Measurements from ENCODE around the gene RUFY4. TPM values are rescaled to one million over a fixed set of nuclear protein-coding genes. Genes with fewer than 3 reads are reported as not detected.

Gene RUFY4
- total and polyA plus RNA-seq, 9 of the 15 experiments (the other 6 are each of a cell fraction or from before 2014, with no cell fraction given), result not detected

- no peak for TF ChIP-seq PURB (CRISPR knock-in tag; IDR thresholded peaks at IDR 0.05; ENCODE audit: low read depth)
- no peak for TF ChIP-seq YBX1 (IDR thresholded peaks at IDR 0.05)
- TF ChIP-seq ZNF12 (CRISPR knock-in tag; IDR thresholded peaks at IDR 0.05), result no peak
- no peak for TF ChIP-seq ELF4 (CRISPR knock-in tag; IDR thresholded peaks at IDR 0.05)
- TF ChIP-seq POLR2H (tag; IDR thresholded peaks at IDR 0.05; ENCODE audit: low read depth), result no peak
Measured at GRCh38 chr2:218046238-218046637, 22.8 kb upstream of the RUFY4 start (continued).

DNA sequence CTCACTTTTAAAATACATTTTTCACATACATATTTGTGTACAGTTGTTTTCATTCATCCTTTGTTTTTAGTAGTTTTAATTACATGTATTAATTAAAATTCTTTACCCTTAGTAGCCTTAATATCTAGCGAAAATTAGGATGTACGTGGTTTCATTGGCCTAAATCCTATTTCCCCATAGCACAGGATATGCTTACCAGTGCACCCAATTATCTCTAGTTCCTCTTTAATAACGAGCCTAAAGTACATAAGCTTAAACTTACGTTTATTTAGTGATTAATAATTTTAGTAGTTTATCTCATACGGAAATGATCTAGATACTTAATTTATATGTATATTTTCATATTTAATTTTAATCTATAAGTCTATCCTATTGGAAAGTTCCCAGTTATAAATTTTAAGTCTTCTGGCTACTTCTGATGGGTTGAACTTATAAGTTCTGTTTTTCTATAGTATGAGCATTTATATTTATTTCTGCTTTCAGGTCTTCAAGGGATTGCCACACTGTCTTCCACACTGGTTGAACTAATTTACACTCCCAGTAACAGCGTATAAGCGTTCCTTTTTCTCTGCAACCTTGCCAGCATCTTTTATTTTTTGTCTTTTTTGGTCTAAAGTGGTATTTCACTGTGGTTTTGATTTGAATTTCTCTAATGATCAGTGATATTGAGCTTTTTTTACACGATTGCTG, 21.4 kb upstream of the RUFY4 start:
- no TSS peak for BruUV-seq (replicated peaks)
- Histone ChIP-seq H3K4me2 (ENCODE audit: insufficient read depth, low read length) (no peak overlapping the region), H3K4me3 (no peak overlapping the region), H3K27ac (ENCODE audit: extremely low read depth, low read depth, low read length) (no peak overlapping the region), H3K4me1 (replicated peaks in 1 of 2; ENCODE audit: control insufficient read depth in 2 of 2, insufficient read depth in 2 of 2, low read length in 2 of 2) (no peaks in the 10 kb centered on the region), H3K9me3 (replicated peaks; ENCODE audit: control insufficient read depth, insufficient read depth, low read depth, low read length) (no peaks in the 10 kb centered on the region), H3K9ac (ENCODE audit: insufficient read depth in 1 of 2, low read depth in 2 of 2, low read length in 2 of 2) (no peak overlapping the region), H3K9me1 (ENCODE audit: control insufficient read depth, insufficient read depth, low read length) (no peaks in the 10 kb centered on the region), H4K20me1 (replicated peaks; ENCODE audit: control insufficient read depth, insufficient read depth, low read length) (no peaks in the 10 kb centered on the region), H3K27me3 (ENCODE audit: control insufficient read depth in 2 of 2, insufficient read depth in 2 of 2, low read length in 2 of 2) (peaks cover 2 to 5% of the 10 kb centered on the region in 2 experiments; a peak in 3 of 5 replicates), H3K36me3 (ENCODE audit: control insufficient read depth, insufficient read depth, low read length) (no peaks in the 10 kb centered on the region), H2AFZ (ENCODE audit: low read depth, low read length) (no peak overlapping the region), H3K79me2 (ENCODE audit: control insufficient read depth, insufficient read depth, low read length) (no peaks in the 10 kb centered on the region)
- ChIA-PET CTCF (ENCODE audit: low intra/inter-chr PET ratio) (no interaction called here), POLR2A (no interaction called here)
- intact Hi-C loops (cut with micrococcal nuclease), result no loop called here
- FAIRE-seq, result no peak
- ATAC-seq, result no peak
- DNase-seq (ENCODE audit: extremely low read depth in 1 of 4, low spot score in 3 of 4), result no peak
- TF ChIP-seq ZBTB49 (CRISPR knock-in tag; IDR thresholded peaks at IDR 0.05; ENCODE audit: borderline replicate concordance) (no peak), CXXC5 (CRISPR knock-in tag; IDR thresholded peaks at IDR 0.05) (no peak), EP400 (IDR thresholded peaks at IDR 0.05) (no peak), FUS (optimal IDR thresholded peaks at IDR 0.05; ENCODE audit: low read depth, low read length) (no peak), MCM5 (IDR thresholded peaks at IDR 0.05; ENCODE audit: low read depth) (no peak), POLR2AphosphoS5 (IDR thresholded peaks at IDR 0.05; ENCODE audit: control insufficient read depth, insufficient read depth, low read depth, low read length) (no peak), ZEB2 (IDR thresholded peaks at IDR 0.05) (no peak)
- in situ Hi-C loops (cut with MboI), result no loop called here
- WGBS (ENCODE audit: insufficient coverage, low coverage, missing lambda C conversion rate), result 0% methylated on average over 8 of the region's 8 CpGs

Data from K562 (cell line).